Smooth muscle cell (in vitro differentiated cells): Measurements from ENCODE around the gene FOXK2. TPM values are rescaled to one million over a fixed set of nuclear protein-coding genes. Genes with fewer than 3 reads are reported as not detected.

Experiments used
- DNase-seq: peaks from one replicate; lab custom pipeline; 2025; ENCODE audit not compliant: unreplicated experiment; lab: John Stamatoyannopoulos, UW
- H2AFZ ChIP-seq: fragments of 200-600 bp; sonication (generic); 2 replicates; pipeline ENCODE4 v1.6.0; 2016; ENCODE audit warnings: antibody characterized with exemption, low read depth, mild to moderate bottlenecking
- H3F3A ChIP-seq: fragments of 200-600 bp; sonication (generic); 2 replicates; pipeline ENCODE4 v1.6.0; 2017; ENCODE audit warnings: antibody characterized with exemption, low read depth
- H3K27ac ChIP-seq: fragments of 200-600 bp; sonication (generic); 2 replicates; pipeline ENCODE4 v1.5.1; 2016; ENCODE audit warnings: low read depth, mild to moderate bottlenecking
- H3K27me3 ChIP-seq: fragments of 200-600 bp; sonication (generic); 2 replicates; pipeline ENCODE4 v1.6.1; 2016; ENCODE audit warnings: low read depth, mild to moderate bottlenecking
- H3K36me3 ChIP-seq: fragments of 200-600 bp; sonication (generic); 2 replicates; pipeline ENCODE4 v1.5.1; 2016; ENCODE audit warnings: low read depth
- H3K4me1 ChIP-seq: fragments of 200-600 bp; sonication (generic); 2 replicates; pipeline ENCODE4 v1.5.1; 2016; ENCODE audit warnings: low read depth
- H3K4me2 ChIP-seq: fragments of 200-600 bp; sonication (generic); 2 replicates; pipeline ENCODE4 v1.6.0; 2016; ENCODE audit warnings: mild to moderate bottlenecking
- H3K4me3 ChIP-seq: fragments of 200-600 bp; sonication (generic); 2 replicates; pipeline ENCODE4 v1.5.1; 2016; ENCODE audit warnings: mild to moderate bottlenecking
- H3K79me2 ChIP-seq: fragments of 200-600 bp; sonication (generic); 2 replicates; pipeline ENCODE4 v1.6.0; 2016; ENCODE audit warnings: low read depth, mild to moderate bottlenecking
- H3K9ac ChIP-seq: fragments of 200-600 bp; sonication (generic); 2 replicates; pipeline ENCODE4 v1.6.0; 2016; ENCODE audit warnings: low read depth
- H3K9me3 ChIP-seq: fragments of 200-600 bp; sonication (generic); replicated peaks from 2 replicates; pipeline ENCODE4 v1.5.1; 2016; ENCODE audit warnings: low read depth
- H4K20me1 ChIP-seq: fragments of 200-600 bp; sonication (generic); 2 replicates; pipeline ENCODE4 v1.6.0; 2016; ENCODE audit warnings: low read depth
- WGBS: methylation state at CpG from one replicate; pipeline ENCODE4 v1.1.7; 2016; ENCODE audit warnings: low lambda C conversion rate; 5-methylcytosine and 5-hydroxymethylcytosine counted together
- polyA plus RNA-seq: library from polyadenylated mRNA; unstranded; fragments of >200 nt; fragmentation: Nextera tagmentation; extraction: Ambion mirVana; gene quantifications from 2 replicates; pipeline ENCODE4 v1.2.1, GENCODE V29; 2016
- total RNA-seq: library from RNA; depleted of rRNA; stranded (reverse); fragments of >200 nt; gene quantifications from 2 replicates; pipeline ENCODE4 v1.2.3, GENCODE V29; 2014
- TF ChIP-seq, protein P1 (sequence below): fragments of 200-600 bp; sonication (generic); IDR thresholded peaks from 2 replicates; pipeline ENCODE4 v1.5.1; 2017; ENCODE audit warnings: borderline replicate concordance, mild to moderate bottlenecking, antibody characterized with exemption; ENCODE audit not compliant: insufficient read depth, poor library complexity, severe bottlenecking

The FOXK2 gene
- total and polyA plus RNA-seq, 2 experiments from 2014 or later, result 25.9 to 27.1 TPM

DNA sequence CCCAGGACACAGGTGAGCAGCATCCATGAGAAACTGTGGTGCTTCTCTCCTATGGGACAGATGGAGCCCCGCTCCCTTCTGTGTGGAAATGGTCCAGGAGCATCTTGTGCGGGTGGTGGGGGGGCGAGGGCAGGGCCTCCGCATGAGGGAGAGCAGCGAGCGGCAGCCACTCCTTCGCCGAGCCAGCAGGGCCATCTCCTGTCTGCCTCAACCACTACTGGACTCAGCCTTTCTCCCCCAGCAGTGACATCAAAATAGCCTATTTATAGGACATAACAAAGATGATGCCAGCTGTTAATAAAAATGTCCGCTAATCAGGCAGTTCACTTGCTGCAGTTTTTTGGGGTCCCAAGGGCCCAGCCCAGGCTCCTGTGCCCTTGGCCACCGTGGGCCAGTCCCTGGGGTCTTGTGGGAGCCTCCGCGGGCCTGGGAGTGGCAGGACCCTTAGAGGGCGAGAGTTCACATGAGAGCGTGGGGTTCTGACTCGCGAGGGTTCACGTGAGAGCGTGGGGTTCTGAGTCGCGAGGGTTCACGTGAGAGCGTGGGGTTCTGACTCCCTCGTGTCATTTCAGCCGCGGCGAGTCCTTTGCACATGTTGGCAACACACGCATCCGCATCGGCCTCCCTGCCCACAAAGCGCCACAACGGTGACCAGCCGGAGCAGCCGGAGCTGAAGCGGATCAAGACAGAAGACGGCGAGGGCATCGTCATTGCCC lies 81.4 kb downstream of the FOXK2 start:
- H3K27me3 ChIP-seq, result no peaks in the 10 kb centered on the region
- no peaks in the 10 kb centered on the region for H3K9me3 ChIP-seq
- H3K4me2 ChIP-seq, result no peak overlapping the region
- TF ChIP-seq, protein P1, sequence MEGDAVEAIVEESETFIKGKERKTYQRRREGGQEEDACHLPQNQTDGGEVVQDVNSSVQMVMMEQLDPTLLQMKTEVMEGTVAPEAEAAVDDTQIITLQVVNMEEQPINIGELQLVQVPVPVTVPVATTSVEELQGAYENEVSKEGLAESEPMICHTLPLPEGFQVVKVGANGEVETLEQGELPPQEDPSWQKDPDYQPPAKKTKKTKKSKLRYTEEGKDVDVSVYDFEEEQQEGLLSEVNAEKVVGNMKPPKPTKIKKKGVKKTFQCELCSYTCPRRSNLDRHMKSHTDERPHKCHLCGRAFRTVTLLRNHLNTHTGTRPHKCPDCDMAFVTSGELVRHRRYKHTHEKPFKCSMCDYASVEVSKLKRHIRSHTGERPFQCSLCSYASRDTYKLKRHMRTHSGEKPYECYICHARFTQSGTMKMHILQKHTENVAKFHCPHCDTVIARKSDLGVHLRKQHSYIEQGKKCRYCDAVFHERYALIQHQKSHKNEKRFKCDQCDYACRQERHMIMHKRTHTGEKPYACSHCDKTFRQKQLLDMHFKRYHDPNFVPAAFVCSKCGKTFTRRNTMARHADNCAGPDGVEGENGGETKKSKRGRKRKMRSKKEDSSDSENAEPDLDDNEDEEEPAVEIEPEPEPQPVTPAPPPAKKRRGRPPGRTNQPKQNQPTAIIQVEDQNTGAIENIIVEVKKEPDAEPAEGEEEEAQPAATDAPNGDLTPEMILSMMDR, result no peak
- no peaks in the 10 kb centered on the region for H3K4me1 ChIP-seq
- no peak overlapping the region for H3K27ac ChIP-seq
- no peak overlapping the region for H3K9ac ChIP-seq
- H2AFZ ChIP-seq, result no peak overlapping the region
- no peak overlapping the region for H3K4me3 ChIP-seq
- 97% methylated on average over 37 of the region's 37 CpGs for WGBS
- peaks cover 24% of the 10 kb centered on the region for H4K20me1 ChIP-seq
- H3F3A ChIP-seq, result peaks cover 6% of the 10 kb centered on the region
- H3K79me2 ChIP-seq, result no peaks in the 10 kb centered on the region
- peaks cover 5% of the 10 kb centered on the region for H3K36me3 ChIP-seq
- DNase-seq, result no peak

DNA sequence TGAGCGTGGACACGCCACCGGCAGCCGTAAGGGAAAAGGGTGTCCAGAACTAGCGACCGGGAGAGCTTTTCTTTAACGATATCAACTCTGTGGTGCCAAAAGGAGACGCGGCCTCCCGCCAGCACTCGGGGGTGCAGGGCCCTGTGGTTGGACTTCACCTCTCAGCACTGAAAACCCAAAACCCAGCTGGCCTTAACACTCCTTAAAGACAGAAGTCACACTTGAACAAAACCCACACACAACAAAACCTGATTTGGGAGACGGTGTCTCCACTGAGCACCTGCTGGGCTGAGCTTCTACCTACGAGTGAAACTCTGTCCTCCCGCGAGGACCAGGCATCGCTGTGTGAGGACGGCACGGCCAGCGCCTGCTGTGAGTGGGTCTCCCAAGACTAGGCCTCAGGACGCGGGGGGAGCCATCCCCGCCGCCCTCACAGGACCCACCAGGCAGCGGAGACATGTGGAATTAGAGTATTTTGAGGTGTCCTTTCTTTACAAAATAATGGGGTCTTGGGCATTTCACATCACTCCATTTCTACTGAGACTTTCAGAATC lies 82.0 kb downstream of the FOXK2 start:
- Histone ChIP-seq H3K36me3 (peaks cover 5% of the 10 kb centered on the region), H2AFZ (no peak overlapping the region), H3K27ac (no peak overlapping the region), H3F3A (peaks cover 6% of the 10 kb centered on the region), H3K4me1 (no peaks in the 10 kb centered on the region), H3K9me3 (no peaks in the 10 kb centered on the region), H4K20me1 (peaks cover 24% of the 10 kb centered on the region), H3K9ac (no peak overlapping the region), H3K79me2 (no peaks in the 10 kb centered on the region), H3K4me3 (no peak overlapping the region), H3K4me2 (no peak overlapping the region), H3K27me3 (no peaks in the 10 kb centered on the region)
- WGBS, result 99% methylated on average over 24 of the region's 24 CpGs
- TF ChIP-seq, protein P1, result no peak
- no peak for DNase-seq

DNA sequence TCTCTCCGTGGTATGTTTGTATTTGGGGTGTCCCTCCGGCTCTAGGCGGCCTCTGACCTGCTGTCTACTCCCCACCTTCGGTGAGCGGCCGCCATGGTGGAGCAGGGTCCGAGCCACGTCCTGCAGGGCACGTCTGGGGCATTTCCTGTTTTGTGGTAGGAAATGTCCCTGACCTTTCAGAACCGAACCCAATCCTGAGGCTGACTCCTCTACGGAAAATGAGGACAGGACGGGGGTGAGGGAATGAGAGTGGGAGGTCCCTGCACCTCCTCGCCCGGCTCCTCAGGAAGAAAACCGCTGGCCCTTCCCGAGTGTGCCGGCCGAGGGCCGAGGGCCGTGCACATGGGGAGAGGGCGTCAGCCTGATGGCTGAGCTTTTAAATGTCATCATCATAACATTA lies 83.0 kb downstream of the FOXK2 start:
- DNase-seq, result no peak
- H3K4me3 ChIP-seq, result no peak overlapping the region
- no peak overlapping the region for H3K27ac ChIP-seq
- no peak overlapping the region for H2AFZ ChIP-seq
- WGBS, result 89% methylated on average over 21 of the region's 21 CpGs
- H3K36me3 ChIP-seq, result peaks cover 5% of the 10 kb centered on the region
- H3K27me3 ChIP-seq, result no peaks in the 10 kb centered on the region
- H4K20me1 ChIP-seq, result peaks cover 18% of the 10 kb centered on the region
- no peaks in the 10 kb centered on the region for H3K79me2 ChIP-seq
- H3F3A ChIP-seq, result peaks cover 6% of the 10 kb centered on the region
- no peaks in the 10 kb centered on the region for H3K4me1 ChIP-seq
- no peak overlapping the region for H3K9ac ChIP-seq
- H3K9me3 ChIP-seq, result no peaks in the 10 kb centered on the region
- TF ChIP-seq, protein P1, result no peak
- no peak overlapping the region for H3K4me2 ChIP-seq
